Activated CD4-positive, alpha-beta T cell treated with anti-CD3 and anti-CD28 coated beads, Interleukin-2, amount 50 U/mL, for 1 hour (primary cell): Measurements from ENCODE around the gene SPOCD1.

Experiments
- DNase-seq: peaks from one replicate; pipeline ENCODE4 v3.0.0-alpha.2; 2020

Gene SPOCD1

GRCh38 chr1:31754397-31754796 is 61.4 kb downstream of the SPOCD1 start:
- DNase-seq, result no peak

- no peak for DNase-seq
Observed at GRCh38 chr1:31753707-31754349, 62.0 kb downstream of the SPOCD1 start.

- DNase-seq, result no peak
Observed at GRCh38 chr1:31752952-31753475, 62.8 kb downstream of the SPOCD1 start.

GRCh38 chr1:31752258-31752657 is 63.6 kb downstream of the SPOCD1 start:
- DNase-seq, result no peak

- no peak for DNase-seq
Observed at GRCh38 chr1:31751822-31752241, 64.0 kb downstream of the SPOCD1 start.

- DNase-seq, result no peak
Observed at GRCh38 chr1:31750858-31751510, 64.8 kb downstream of the SPOCD1 start.

- DNase-seq, result no peak
Observed at GRCh38 chr1:31749785-31750735, 65.8 kb downstream of the SPOCD1 start.

GRCh38 chr1:31748365-31748764 is 67.5 kb downstream of the SPOCD1 start:
- DNase-seq, result no peak

GRCh38 chr1:31747304-31747703 is 68.5 kb downstream of the SPOCD1 start:
- no peak for DNase-seq

GRCh38 chr1:31746687-31747086 is 69.1 kb downstream of the SPOCD1 start:
- no peak for DNase-seq

- DNase-seq, result no peak
Observed at GRCh38 chr1:31745946-31746670, 69.7 kb downstream of the SPOCD1 start.

- DNase-seq, result peak; percentile 47
Observed at GRCh38 chr1:31745096-31745945, 70.5 kb downstream of the SPOCD1 start.

GRCh38 chr1:31744165-31744888 is 71.5 kb downstream of the SPOCD1 start:
- no peak for DNase-seq

- no peak for DNase-seq
Observed at GRCh38 chr1:31742462-31743212, 73.2 kb downstream of the SPOCD1 start.
